H9 (cell line): ENCODE results near the gene FGFR1OP2. TPM values are rescaled to one million over a fixed set of nuclear protein-coding genes. Genes with fewer than 3 reads are reported as not detected.

Source experiments
- DNase-seq: peaks from one replicate; pipeline ENCODE4 v3.0.0-alpha.2; 2017
- H2AFZ ChIP-seq: one replicate; pipeline ENCODE4 v1.6.1; 2013; ENCODE audit warnings: mild to moderate bottlenecking, low read length, control low read depth, moderate library complexity
- H2AK5ac ChIP-seq: 2 replicates; pipeline ENCODE4 v1.6.1; 2013; ENCODE audit warnings: low read length, control low read depth, mixed read lengths; ENCODE audit not compliant: insufficient read length
- H2BK120ac ChIP-seq: one replicate; pipeline ENCODE4 v1.6.1; 2013; ENCODE audit warnings: low read depth, mild to moderate bottlenecking, low read length, control low read depth, inconsistent platforms; ENCODE audit not compliant: poor library complexity, severe bottlenecking
- H2BK12ac ChIP-seq: 2 replicates; pipeline ENCODE4 v1.6.1; 2013; ENCODE audit warnings: low read length, control low read depth, mixed read lengths, low read depth; ENCODE audit not compliant: insufficient read length
- H2BK15ac ChIP-seq: 2 replicates; pipeline ENCODE4 v1.6.1; 2013; ENCODE audit warnings: low read depth, low read length, control low read depth
- H2BK20ac ChIP-seq: one replicate; pipeline ENCODE4 v1.6.1; 2013; ENCODE audit warnings: low read depth, mild to moderate bottlenecking, low read length, control low read depth, inconsistent platforms; ENCODE audit not compliant: poor library complexity, severe bottlenecking
- H2BK5ac ChIP-seq: 2 replicates; pipeline ENCODE4 v1.6.1; 2013; ENCODE audit warnings: low read length, control low read depth, mixed read lengths; ENCODE audit not compliant: insufficient read length
- H3K14ac ChIP-seq: 2 replicates; pipeline ENCODE4 v1.6.1; 2013; ENCODE audit warnings: low read length, control low read depth; ENCODE audit not compliant: insufficient read depth
- H3K18ac ChIP-seq: 2 replicates; pipeline ENCODE4 v1.6.1; 2013; ENCODE audit warnings: low read depth, mild to moderate bottlenecking, mixed read lengths, low read length, control low read depth; ENCODE audit not compliant: insufficient read length
- H3K23ac ChIP-seq: 2 replicates; pipeline ENCODE4 v1.6.1; 2013; ENCODE audit warnings: low read length, control low read depth, mixed read lengths, low read depth; ENCODE audit not compliant: insufficient read length
- H3K23me2 ChIP-seq: 2 replicates; pipeline ENCODE4 v1.6.1; 2013; ENCODE audit warnings: low read depth, mild to moderate bottlenecking, mixed read lengths, low read length, control low read depth; ENCODE audit not compliant: insufficient read length, poor library complexity, severe bottlenecking
- H3K27ac ChIP-seq: 2 replicates; pipeline ENCODE4 v1.5.1; 2013; ENCODE audit warnings: low read length, control low read depth, mixed read lengths, low read depth; ENCODE audit not compliant: insufficient read length
- H3K27me3 ChIP-seq: 2 replicates; pipeline ENCODE4 v1.6.1; 2013; ENCODE audit warnings: low read length, control low read depth, inconsistent platforms; ENCODE audit not compliant: insufficient read depth
- H3K4ac ChIP-seq: 2 replicates; pipeline ENCODE4 v1.6.1; 2013; ENCODE audit warnings: low read depth, mild to moderate bottlenecking, control low read depth, inconsistent platforms, low read length, moderate library complexity
- H3K4me1 ChIP-seq: 2 replicates; pipeline ENCODE4 v1.6.1; 2013; ENCODE audit warnings: low read length, control low read depth, inconsistent platforms; ENCODE audit not compliant: insufficient read depth
- H3K4me2 ChIP-seq: 2 replicates; pipeline ENCODE4 v1.6.1; 2013; ENCODE audit warnings: low read length, control low read depth, mixed read lengths; ENCODE audit not compliant: insufficient read length, insufficient read depth
- H3K56ac ChIP-seq: 2 replicates; pipeline ENCODE4 v1.6.1; 2013; ENCODE audit warnings: low read depth, mild to moderate bottlenecking, mixed read lengths, low read length, control low read depth; ENCODE audit not compliant: insufficient read length
- H3K79me1 ChIP-seq: 2 replicates; pipeline ENCODE4 v1.6.1; 2013; ENCODE audit warnings: low read depth, mild to moderate bottlenecking, moderate library complexity, low read length, control low read depth, inconsistent platforms; ENCODE audit not compliant: insufficient read depth, poor library complexity, severe bottlenecking
- H3K79me2 ChIP-seq: 2 replicates; pipeline ENCODE4 v1.6.1; 2013; ENCODE audit warnings: low read length, control low read depth, inconsistent platforms; ENCODE audit not compliant: insufficient read depth
- H3K9ac ChIP-seq: 2 replicates; pipeline ENCODE4 v1.6.1; 2013; ENCODE audit warnings: low read length, control low read depth, mixed read lengths; ENCODE audit not compliant: insufficient read length; ENCODE audit errors: extremely low read depth
- H3K9me3 ChIP-seq: one replicate; pipeline ENCODE4 v1.6.1; 2013; ENCODE audit warnings: low read depth, low read length, inconsistent platforms; ENCODE audit not compliant: control insufficient read depth
- H3T11ph ChIP-seq: one replicate; pipeline ENCODE4 v1.6.1; 2013; ENCODE audit warnings: mild to moderate bottlenecking, low read length, control low read depth, inconsistent platforms
- H4K20me1 ChIP-seq: one replicate; pipeline ENCODE4 v1.6.1; 2013; ENCODE audit not compliant: control insufficient read depth, insufficient read length, insufficient read depth
- H4K5ac ChIP-seq: 2 replicates; pipeline ENCODE4 v1.6.1; 2013; ENCODE audit warnings: low read depth, mild to moderate bottlenecking, mixed read lengths, low read length, control low read depth; ENCODE audit not compliant: insufficient read length
- H4K8ac ChIP-seq: replicated peaks from 2 replicates; pipeline ENCODE4 v1.6.1; 2013; ENCODE audit warnings: low read length, control low read depth, mixed read lengths, low read depth; ENCODE audit not compliant: insufficient read length
- H4K91ac ChIP-seq: 2 replicates; pipeline ENCODE4 v1.6.1; 2013; ENCODE audit warnings: low read depth, mild to moderate bottlenecking, moderate library complexity, mixed read lengths, low read length, control low read depth; ENCODE audit not compliant: insufficient read length
- H3K27ac Mint-ChIP-seq, 3 experiments: 2 replicates in 2 of 3; 3 replicates in 1 of 3; pipeline ENCODE4 v1.8.0; 2020 to 2021; ENCODE audit warnings: mixed read lengths in 3 of 3, mild to moderate bottlenecking in 1 of 3, moderate library complexity in 1 of 3
- H3K27me3 Mint-ChIP-seq: 2 replicates; pipeline ENCODE4 v1.8.0; 2021; ENCODE audit warnings: low read depth, mild to moderate bottlenecking, moderate library complexity, mixed read lengths
- H3K36me3 Mint-ChIP-seq, 3 experiments: 2 replicates in 2 of 3; 3 replicates in 1 of 3; pipeline ENCODE4 v1.8.0; 2020 to 2021; ENCODE audit warnings: low read depth in 3 of 3, mixed read lengths in 3 of 3; ENCODE audit not compliant: insufficient read depth in 1 of 3
- H3K4me1 Mint-ChIP-seq, 2 experiments: 2 replicates each; pipeline ENCODE4 v1.8.0; 2020; ENCODE audit warnings: mixed read lengths in 2 of 2
- H3K4me3 Mint-ChIP-seq, 2 experiments: 2 replicates in 1 of 2; 3 replicates in 1 of 2; pipeline ENCODE4 v1.8.0; 2020 to 2021; ENCODE audit warnings: mild to moderate bottlenecking in 2 of 2, mixed read lengths in 2 of 2, moderate library complexity in 1 of 2
- H3K9me3 Mint-ChIP-seq, 2 experiments: 2 replicates in 1 of 2; 3 replicates in 1 of 2; pipeline ENCODE4 v1.8.0; 2020; ENCODE audit warnings: mild to moderate bottlenecking in 2 of 2, mixed read lengths in 2 of 2, moderate library complexity in 1 of 2
- CTCF ChIP-seq: fragments of 200-600 bp; sonication (generic); conservative IDR thresholded peaks from 3 replicates; pipeline ENCODE4 v1.8.0; 2021; ENCODE audit warnings: antibody characterized with exemption, mild to moderate bottlenecking
- WGBS: extraction: QIAGEN DNeasy Blood & Tissue Kit; methylation state at CpG from one replicate; pipeline ENCODE4 v1.1.7; 2013; ENCODE audit warnings: missing lambda C conversion rate, low lambda C conversion rate, mixed read lengths; ENCODE audit not compliant: insufficient read length; ENCODE audit errors: extremely low coverage; 5-methylcytosine and 5-hydroxymethylcytosine counted together
- long read RNA-seq: library from polyadenylated mRNA; unstranded; transcript quantifications from one replicate; pipeline ENCODE4 v2.0.0, GENCODE V29; 2020
- total RNA-seq: library from RNA; stranded (reverse); gene quantifications from 2 replicates; pipeline ENCODE4 v1.2.1, GENCODE V29; 2021

The FGFR1OP2 gene
- 30.0 and 34.2 TPM in 2 replicates for total RNA-seq
- long read RNA-seq, transcript FGFR1OP2-202 (6 exons, 2,790 nt) = minor isoform, 62 of 174 reads
- long read RNA-seq, transcript FGFR1OP2-206 (5 exons, 956 nt) = minor isoform, 10 of 174 reads
- long read RNA-seq, transcript FGFR1OP2-201 (7 exons, 2,924 nt) = major isoform, 90 of 174 reads
- long read RNA-seq, partial matches to known transcripts = 0 of 174 reads
- long read RNA-seq, other reads (novel, unspliced or antisense) = 9 of 174 reads

- Histone ChIP-seq H2BK120ac (no peak within 1 kb of the TSS), H3K4ac (no peak within 1 kb of the TSS), H4K8ac (no peak within 1 kb of the TSS), H3K14ac (peak within 1 kb of the TSS; percentile 92), H3K79me2 (peaks cover 14% of the 10 kb centered on the region; the same call in 1 of the 2 replicates), H4K5ac (no peak within 1 kb of the TSS), H3T11ph (no peak within 1 kb of the TSS), H4K20me1 (no peaks in the 10 kb centered on the region), H3K56ac (no peak within 1 kb of the TSS), H3K9me3 (no peaks in the 10 kb centered on the region), H3K4me1 (peaks cover 3% of the 10 kb centered on the region; the same call in 1 of the 2 replicates), H4K91ac (no peak within 1 kb of the TSS), H2BK20ac (no peak within 1 kb of the TSS), H3K27me3 (no peaks in the 10 kb centered on the region), H2BK12ac (no peak within 1 kb of the TSS), H3K27ac (no peak within 1 kb of the TSS), H3K9ac (peak within 1 kb of the TSS; percentile 95), H3K18ac (peak within 1 kb of the TSS; percentile 77), H2AFZ (peak within 1 kb of the TSS; percentile 52), H3K23ac (no peak within 1 kb of the TSS), H3K79me1 (peaks cover 11% of the 10 kb centered on the region), H3K4me2 (peak within 1 kb of the TSS; percentile 86), H3K23me2 (no peaks in the 10 kb centered on the region), H2BK15ac (no peak within 1 kb of the TSS), H2AK5ac (no peak within 1 kb of the TSS), H2BK5ac (no peak within 1 kb of the TSS)
- Mint-ChIP-seq H3K36me3 (peaks cover 0 to 12% (median 10%) of the 10 kb centered on the region in 3 experiments; a peak in 4 of 7 replicates), H3K27me3 (no peaks in the 10 kb centered on the region), H3K4me1 (peaks cover 19 to 20% of the 10 kb centered on the region in 2 experiments), H3K4me3 (peak within 1 kb of the TSS; percentile 95 to 98), H3K27ac (peak within 1 kb of the TSS; percentile 99 to 100 (median 100)), H3K9me3 (no peaks in the 10 kb centered on the region)
- no peak for TF ChIP-seq CTCF
- DNase-seq = peak; percentile 99
- no CpG with 5 or more reads among the region's 69 CpGs for WGBS
Observed at GRCh38 chr12:26937863-26938700, at the start of gene FGFR1OP2, which contains the start of gene INTS13. Gene FGFR1OP2, plus strand, starts transcription at chr12:26938470. Its CDS starts 15,689 bp downstream, at chr12:26954159. Gene INTS13, minus strand, starts transcription at chr12:26937981. Its CDS starts 1,178 bp downstream, at chr12:26936803.
